Activated T-cell treated with anti-CD3 and anti-CD28 coated beads for 24 hours (primary cell): Measurements from ENCODE around the gene SRRM5.
"Not testable (repeated sequence)": the region's sequence is repeated elsewhere in the genome, so short reads cannot be mapped to it uniquely, and the experiment has no call there.

Experiments used
- DNase-seq: peaks from one replicate; pipeline ENCODE4 v3.0.0-alpha.2; 2020; ENCODE audit warnings: low read depth

Gene SRRM5

GRCh38 chr19:43639519-43640423 is 27.9 kb downstream of the SRRM5 start, which contains the start of gene CADM4:
TSS of gene CADM4 (minus strand) at chr19:43639850. CDS start at chr19:43639790, 60 bp downstream.
- DNase-seq = peak; percentile 16

- DNase-seq = no peak
These were observed 28.5 kb downstream of the SRRM5 start for GRCh38 chr19:43640424-43640757.

GRCh38 chr19:43641333-43641732 is 29.4 kb downstream of the SRRM5 start:
- no peak for DNase-seq

- no peak for DNase-seq
These were observed 30.6 kb downstream of the SRRM5 start for GRCh38 chr19:43642531-43642930.

- DNase-seq = no peak
These were observed 31.4 kb downstream of the SRRM5 start for GRCh38 chr19:43643326-43643725.

GRCh38 chr19:43644181-43644580 is 32.3 kb downstream of the SRRM5 start:
- DNase-seq = no peak

GRCh38 chr19:43648633-43649032 is 36.7 kb downstream of the SRRM5 start:
- no peak for DNase-seq

GRCh38 chr19:43649514-43649913 is 37.6 kb downstream of the SRRM5 start:
- no peak for DNase-seq

GRCh38 chr19:43650276-43650675 is 38.4 kb downstream of the SRRM5 start:
- not testable (repeated sequence) for DNase-seq

- peak; percentile 14 for DNase-seq
These were observed 40.1 kb downstream of the SRRM5 start for GRCh38 chr19:43651758-43652545.

- DNase-seq = no peak
These were observed 40.6 kb downstream of the SRRM5 start for GRCh38 chr19:43652546-43652874.

- no peak for DNase-seq
These were observed 44.5 kb downstream of the SRRM5 start for GRCh38 chr19:43656436-43656835.

GRCh38 chr19:43658001-43658400 is 46.1 kb downstream of the SRRM5 start:
- no peak for DNase-seq

GRCh38 chr19:43658494-43658893 is 46.6 kb downstream of the SRRM5 start:
- DNase-seq = no peak

GRCh38 chr19:43660301-43660970 is 48.5 kb downstream of the SRRM5 start:
- no peak for DNase-seq

- no peak for DNase-seq
These were observed 49.1 kb downstream of the SRRM5 start for GRCh38 chr19:43660971-43661360.

- DNase-seq = no peak
These were observed 50.6 kb downstream of the SRRM5 start for GRCh38 chr19:43662487-43662886.

GRCh38 chr19:43664018-43664417 is 52.1 kb downstream of the SRRM5 start:
- DNase-seq = no peak
